ENCODE data around the gene BRCA1. TPM values are rescaled to one million over a fixed set of nuclear protein-coding genes. Genes with fewer than 3 reads are reported as not detected.
"Not testable (repeated sequence)": the region's sequence is repeated elsewhere in the genome, so short reads cannot be mapped to it uniquely, and the experiment has no call there.

BRCA1 gene
- total RNA-seq, 2 experiments from 2014 or later: 1.2 to 1.3 TPM

- ChIA-PET CTCF (interaction anchor here (0.6 to 1.4 kb wide), 2 partner anchors 172 to 498 kb away, joined by 3 to 6 read pairs; partner anchors contain the start of gene RPL27), POLR2A (interaction anchor here (0.5 to 1.7 kb wide), 11 partner anchors 24 to 781 kb away, joined by 3 to 9 read pairs (median 4); partner anchors contain the start of genes BRCA1, DHX8 and STAT3)
- TF ChIP-seq CTCF (IDR thresholded peaks at IDR 0.05): no peak
- Histone ChIP-seq H3K27me3 (ENCODE audit: control insufficient read depth in 1 of 2, insufficient read depth in 2 of 2, low read length in 2 of 2) (no peaks in the 10 kb centered on the region), H3K36me3 (ENCODE audit: insufficient read depth, low read length) (no peaks in the 10 kb centered on the region), H3K9me3 (ENCODE audit: control insufficient read depth in 1 of 2, insufficient read depth in 1 of 2, low read length in 2 of 2) (no peaks in the 10 kb centered on the region), H3K27ac (ENCODE audit: low read depth in 1 of 2, low read length in 2 of 2) (peak overlapping the region; percentile 98), H3K4me1 (ENCODE audit: insufficient read depth, low read length) (peaks cover 41% of the 10 kb centered on the region), H3K4me3 (ENCODE audit: low read length) (peak overlapping the region; percentile 71)
- H3K9me3 Mint-ChIP-seq: no peaks in the 10 kb centered on the region
- H3K27ac Mint-ChIP-seq: no peak overlapping the region
- H3K36me3 Mint-ChIP-seq (ENCODE audit: low read depth): peaks cover 5% of the 10 kb centered on the region
- H3K27me3 Mint-ChIP-seq: no peaks in the 10 kb centered on the region
- peak; percentile 4 for ATAC-seq (ENCODE audit: poor library complexity)
- intact Hi-C loops (cut with DNase I, micrococcal nuclease): loop anchor here (1.0 to 5.0 kb wide), 7 partner anchors 41 to 313 kb away; partner anchors contain the start of genes BRCA1 (in 2 of the 2), DHX8 (in 2 of the 2), IFI35 (in 1 of the 2) and RND2 (in 1 of the 2)
- H3K4me3 Mint-ChIP-seq: no peak overlapping the region
- H3K4me1 Mint-ChIP-seq (ENCODE audit: low read depth): peaks cover 17% of the 10 kb centered on the region
- DNase-seq: peak in 5 of 14 experiments; percentile 4 to 59 (median 33)
Measured at GRCh38 chr17:43169561-43170139, 44.5 kb upstream of the BRCA1 start.

- H3K27ac ChIP-seq (ENCODE audit: low read depth in 1 of 2, low read length in 2 of 2); ATAC-seq (ENCODE audit: poor library complexity); H3K27me3 Mint-ChIP-seq; H3K4me1 Mint-ChIP-seq (ENCODE audit: low read depth); H3K4me3 ChIP-seq (ENCODE audit: low read length); POLR2A ChIA-PET; H3K9me3 ChIP-seq (ENCODE audit: control insufficient read depth in 1 of 2, insufficient read depth in 1 of 2, low read length in 2 of 2); DNase-seq; H3K36me3 ChIP-seq (ENCODE audit: insufficient read depth, low read length); CTCF ChIA-PET; H3K27ac Mint-ChIP-seq; H3K27me3 ChIP-seq (ENCODE audit: control insufficient read depth in 1 of 2, insufficient read depth in 2 of 2, low read length in 2 of 2); H3K9me3 Mint-ChIP-seq: not testable (repeated sequence)
- intact Hi-C loops (cut with DNase I, micrococcal nuclease): loop anchor here in 1 of 2 experiments (5.0 kb wide), 2 partner anchors 139 to 159 kb away; partner anchors contain the start of genes IFI35 and RND2
- H3K36me3 Mint-ChIP-seq (ENCODE audit: low read depth): peaks cover 14% of the 10 kb centered on the region
- H3K4me1 ChIP-seq (ENCODE audit: insufficient read depth, low read length): peaks cover 13% of the 10 kb centered on the region
- peak overlapping the region; percentile 12 for H3K4me3 Mint-ChIP-seq
Measured at GRCh38 chr17:43165971-43166370, 40.8 kb upstream of the BRCA1 start.

- ATAC-seq (ENCODE audit: poor library complexity); H3K4me3 Mint-ChIP-seq; H3K9me3 ChIP-seq (ENCODE audit: control insufficient read depth in 1 of 2, insufficient read depth in 1 of 2, low read length in 2 of 2); H3K36me3 ChIP-seq (ENCODE audit: insufficient read depth, low read length); H3K4me3 ChIP-seq (ENCODE audit: low read length); CTCF ChIA-PET; H3K9me3 Mint-ChIP-seq; POLR2A ChIA-PET; H3K4me1 Mint-ChIP-seq (ENCODE audit: low read depth); H3K4me1 ChIP-seq (ENCODE audit: insufficient read depth, low read length); H3K27me3 Mint-ChIP-seq; DNase-seq; H3K27me3 ChIP-seq (ENCODE audit: control insufficient read depth in 1 of 2, insufficient read depth in 2 of 2, low read length in 2 of 2); H3K27ac Mint-ChIP-seq; H3K27ac ChIP-seq (ENCODE audit: low read depth in 1 of 2, low read length in 2 of 2); intact Hi-C loops (cut with DNase I, micrococcal nuclease): not testable (repeated sequence)
- H3K36me3 Mint-ChIP-seq (ENCODE audit: low read depth): peaks cover 14% of the 10 kb centered on the region
Measured at GRCh38 chr17:43159957-43160356, 34.8 kb upstream of the BRCA1 start.

- H3K4me3 ChIP-seq (ENCODE audit: low read length); CTCF ChIA-PET; intact Hi-C loops (cut with DNase I, micrococcal nuclease); H3K9me3 Mint-ChIP-seq; H3K27me3 ChIP-seq (ENCODE audit: control insufficient read depth in 1 of 2, insufficient read depth in 2 of 2, low read length in 2 of 2); H3K4me1 ChIP-seq (ENCODE audit: insufficient read depth, low read length); ATAC-seq (ENCODE audit: poor library complexity); H3K36me3 Mint-ChIP-seq (ENCODE audit: low read depth); H3K36me3 ChIP-seq (ENCODE audit: insufficient read depth, low read length); H3K27me3 Mint-ChIP-seq; H3K4me1 Mint-ChIP-seq (ENCODE audit: low read depth); DNase-seq; H3K27ac Mint-ChIP-seq; H3K27ac ChIP-seq (ENCODE audit: low read depth in 1 of 2, low read length in 2 of 2); POLR2A ChIA-PET; H3K9me3 ChIP-seq (ENCODE audit: control insufficient read depth in 1 of 2, insufficient read depth in 1 of 2, low read length in 2 of 2); H3K4me3 Mint-ChIP-seq: not testable (repeated sequence)
Measured at GRCh38 chr17:43159232-43159631, 34.1 kb upstream of the BRCA1 start.

Measured in CD4-positive, alpha-beta T cell (primary cell).